Measurements from ENCODE around the gene ZNF148.

DNA sequence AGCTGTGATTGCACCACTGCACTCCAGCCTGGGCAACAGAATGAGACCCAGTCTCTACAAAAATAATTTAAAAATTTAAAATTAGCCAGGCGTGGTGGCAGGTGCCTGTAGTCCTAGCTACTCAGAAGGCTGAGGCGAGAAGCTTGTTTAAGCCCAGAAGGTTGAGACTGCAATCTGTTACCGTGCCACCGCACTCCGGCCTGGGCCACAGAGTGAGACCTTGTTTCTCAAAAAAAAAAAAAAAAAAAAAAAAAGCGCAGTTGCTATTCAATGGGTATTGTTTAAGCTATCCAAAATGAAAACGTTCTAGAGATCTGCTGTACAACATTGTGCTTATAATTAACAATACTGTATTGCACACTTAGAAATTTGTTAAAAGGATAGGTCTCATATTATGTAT lies 24.0 kb downstream of the ZNF148 start:
- TF ChIP-seq POLR2A (IDR thresholded peaks at IDR 0.05; ENCODE audit: low read length) (no peak), GATA1 (IDR thresholded peaks at IDR 0.05; ENCODE audit: low read depth, low read length) (no peak)

All from erythroblast (primary cell).